HepG2 (cell line): Measurements from ENCODE around the gene EPHA4. TPM values are rescaled to one million over a fixed set of nuclear protein-coding genes. Genes with fewer than 3 reads are reported as not detected.

Experiments
- ATAC-seq: fragments of 200-7000 bp; cut with Tn5 transposase; 3 replicates; pipeline ENCODE4 v1.9.1; 2020; ENCODE audit warnings: mild to moderate bottlenecking, moderate library complexity
- BruUV-seq: library from RNA; stranded (reverse); fragments of 400-500 nt; replicated peaks from 2 replicates; lab custom pipeline; 2021; lab: Mats Ljungman, UMichigan
- CTCF ChIA-PET: fragments of 300-600 bp; formaldehyde crosslinking; extraction: SDS; loops from one replicate; lab custom pipeline; 2021; ENCODE audit warnings: low total read pairs, inconsistent platforms, low intra/inter-chr PET ratio; lab: Yijun Ruan, JAX
- POLR2A ChIA-PET: fragments of 350-600 bp; sonication (Branson Sonifier 250); formaldehyde crosslinking; loops from one replicate; lab custom pipeline; 2020; ENCODE audit warnings: antibody characterized with exemption, inconsistent platforms; lab: Yijun Ruan, JAX
- DNase-seq: peaks from one replicate; pipeline ENCODE4 v3.0.0-alpha.2; 2015; ENCODE audit warnings: low spot score
- FAIRE-seq: peaks from 3 replicates; lab custom pipeline; 2011; peaks lifted over from hg19 to GRCh38; lab: Jason Lieb, UNC
- H2AFZ ChIP-seq: one replicate; pipeline ENCODE4 v1.6.1; 2011; ENCODE audit warnings: low read length, inconsistent platforms
- H3K27ac ChIP-seq: fragments of 300-600 bp; 3 replicates; pipeline ENCODE4 v1.8.0; 2011; ENCODE audit warnings: mixed run types, mild to moderate bottlenecking, mixed read lengths, low read length, inconsistent platforms; ENCODE audit not compliant: insufficient read depth; ENCODE audit errors: extremely low read length
- H3K27me3 ChIP-seq, 2 experiments: fragments of 200-600 bp in 1 of 2; 2 replicates in 1 of 2; 3 replicates in 1 of 2; pipeline versions ENCODE4 v1.6.0 to v1.8.0; 2011; ENCODE audit warnings: low read length in 2 of 2, mild to moderate bottlenecking in 2 of 2, moderate library complexity in 2 of 2, inconsistent platforms in 1 of 2; ENCODE audit not compliant: insufficient read depth in 2 of 2, control insufficient read depth in 1 of 2
- H3K36me3 ChIP-seq, 2 experiments: fragments of 200-600 bp in 1 of 2; replicated peaks in 1 of 2; 2 replicates in 1 of 2; 3 replicates in 1 of 2; pipeline versions ENCODE4 v1.5.1 to v1.8.0; 2011; ENCODE audit warnings: low read length in 2 of 2, inconsistent platforms in 1 of 2; ENCODE audit not compliant: insufficient read depth in 2 of 2, control insufficient read depth in 1 of 2
- H3K4me1 ChIP-seq: 2 replicates; pipeline ENCODE4 v1.5.1; 2012; ENCODE audit warnings: low read length, inconsistent platforms; ENCODE audit not compliant: insufficient read depth
- H3K4me2 ChIP-seq: 2 replicates; pipeline ENCODE4 v1.6.0; 2011; ENCODE audit warnings: low read depth, low read length, inconsistent platforms
- H3K4me3 ChIP-seq, 3 experiments: fragments of 200-600 bp in 1 of 3; sonication (generic), shearing (Covaris generic) in 1 of 3; replicated peaks in 1 of 3; 2 replicates each; pipeline ENCODE4 v1.5.1; 2011 to 2016; ENCODE audit warnings: low read length in 3 of 3, inconsistent platforms in 2 of 3, low read depth in 2 of 3, mild to moderate bottlenecking in 2 of 3, control low read depth in 1 of 3, mixed read lengths in 1 of 3; ENCODE audit not compliant: insufficient read depth in 1 of 3
- H3K79me2 ChIP-seq: one replicate; pipeline ENCODE4 v1.6.1; 2011; ENCODE audit warnings: low read length, inconsistent platforms; ENCODE audit not compliant: insufficient read depth
- H3K9ac ChIP-seq: 2 replicates; pipeline ENCODE4 v1.6.0; 2011; ENCODE audit warnings: mild to moderate bottlenecking, low read depth, low read length, inconsistent platforms; ENCODE audit not compliant: insufficient read depth
- H3K9me3 ChIP-seq: 2 replicates; pipeline ENCODE4 v1.5.1; 2012; ENCODE audit warnings: mild to moderate bottlenecking, low read length
- H4K20me1 ChIP-seq: 2 replicates; pipeline ENCODE4 v1.6.0; 2011; ENCODE audit warnings: inconsistent platforms, mild to moderate bottlenecking, low read length, moderate library complexity; ENCODE audit not compliant: insufficient read depth
- ARID5B ChIP-seq: IDR thresholded peaks from 2 replicates; pipeline ENCODE4 v1.4.0; 2020; ENCODE audit warnings: mild to moderate bottlenecking, missing genetic modification reagents
- ATAD3A ChIP-seq: sonication (generic); formaldehyde crosslinking; IDR thresholded peaks from 2 replicates; pipeline ENCODE4 v1.4.0; 2020; ENCODE audit warnings: missing genetic modification reagents
- GTF3A ChIP-seq: sonication (generic); formaldehyde crosslinking; conservative IDR thresholded peaks from 2 replicates; pipeline ENCODE4 v1.4.0; 2020; ENCODE audit warnings: mild to moderate bottlenecking, missing genetic modification reagents
- KDM6A ChIP-seq: IDR thresholded peaks from 2 replicates; pipeline ENCODE4 v1.6.1; 2016; ENCODE audit warnings: low read depth
- NCOR1 ChIP-seq: fragments of 200-600 bp; sonication (generic); IDR thresholded peaks from 2 replicates; pipeline ENCODE4 v1.7.0; 2017; ENCODE audit warnings: antibody characterized with exemption, low read length, borderline replicate concordance
- NR2F6 ChIP-seq, 2 experiments: IDR thresholded peaks; 2 replicates each; pipeline ENCODE4 v1.6.1; 2016; ENCODE audit warnings: antibody characterized with exemption in 1 of 2, mild to moderate bottlenecking in 1 of 2
- PREB ChIP-seq: sonication (generic); formaldehyde crosslinking; IDR thresholded peaks from 2 replicates; pipeline ENCODE4 v1.4.0; 2020; ENCODE audit warnings: missing genetic modification reagents
- SMYD3 ChIP-seq: sonication (generic); formaldehyde crosslinking; IDR thresholded peaks from 2 replicates; pipeline ENCODE4 v1.8.1; 2023; ENCODE audit warnings: mild to moderate bottlenecking, missing genetic modification reagents
- ZNF530 ChIP-seq: sonication (generic); formaldehyde crosslinking; IDR thresholded peaks from 2 replicates; pipeline ENCODE4 v1.5.0; 2020; ENCODE audit warnings: low read depth, mild to moderate bottlenecking, missing genetic modification reagents
- ZNF639 ChIP-seq: conservative IDR thresholded peaks from 2 replicates; pipeline ENCODE4 v1.6.1; 2018; ENCODE audit warnings: missing genetic modification reagents
- ZNF776 ChIP-seq: sonication (generic); formaldehyde crosslinking; IDR thresholded peaks from 2 replicates; pipeline ENCODE4 v1.4.0; 2020; ENCODE audit warnings: mild to moderate bottlenecking, missing genetic modification reagents
- WGBS: methylation state at CpG from one replicate; pipeline ENCODE4 v1.1.6; 2017; ENCODE audit warnings: low lambda C conversion rate; 5-methylcytosine and 5-hydroxymethylcytosine counted together
- in situ Hi-C: cut with HindIII; loops from 2 replicates; pipeline ENCODE4 v1.10.0; 2017; ENCODE audit warnings: low pct_unique_long_range_greater_than_20kb; ENCODE audit not compliant: extremely low pct_ligation_motif_present
- intact Hi-C: fragments of 100-400 bp; cut with micrococcal nuclease; formaldehyde crosslinking; loops from one replicate; pipeline ENCODE4 v1.10.0; 2022; ENCODE audit not compliant: unreplicated experiment
- polyA plus RNA-seq, 8 experiments: library from polyadenylated mRNA; depleted of rRNA in 3 of 8; stranded (reverse) in 7 of 8; unstranded in 1 of 8; fragments of >200 nt; fragmentation: Illumina TruSeq in 4 of 8; extraction: Trizol in 4 of 8; gene quantifications; 2 replicates each; pipeline versions ENCODE4 v1.2.1 to v1.2.3, GENCODE V29; 2011 to 2016; ENCODE audit warnings: low read depth in 4 of 8, missing spikeins in 1 of 8, mixed read lengths in 1 of 8; ENCODE audit not compliant: insufficient read depth in 1 of 8
- total RNA-seq, 5 experiments: library from RNA; depleted of rRNA; stranded (reverse); fragments of >200 nt; fragmentation: Illumina TruSeq; extraction: Trizol; gene quantifications; 2 replicates each; pipeline ENCODE4 v1.2.3, GENCODE V29; 2016; ENCODE audit warnings: low read depth in 1 of 5

EPHA4 gene
- total and polyA plus RNA-seq, 2 of the 13 experiments (the other 11 are each of a cell fraction or from before 2014, with no cell fraction given) = not detected

DNA sequence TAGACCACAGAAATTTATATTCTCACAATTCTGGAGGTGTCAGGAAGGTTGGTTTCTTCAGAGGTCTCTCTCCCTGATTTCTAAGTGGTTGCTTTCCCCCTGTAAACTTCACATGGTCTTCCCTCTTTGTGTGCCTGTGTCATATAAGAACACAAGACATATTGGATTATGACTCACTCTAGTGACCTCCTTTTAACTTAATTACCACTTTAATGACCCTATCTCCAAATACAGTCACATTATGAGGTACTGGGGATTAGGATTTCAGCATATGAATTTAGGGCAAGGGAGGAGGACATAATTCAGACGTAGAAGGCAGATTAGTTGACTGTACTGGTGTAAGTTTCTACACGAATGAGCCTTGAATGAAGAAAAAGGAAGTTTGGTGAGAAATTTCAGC lies 38.2 kb upstream of the EPHA4 start:
- intact Hi-C loops (no loop called here), in situ Hi-C loops (no loop called here)
- ChIA-PET CTCF (no interaction called here), POLR2A (no interaction called here)
- H2AFZ ChIP-seq = no peak overlapping the region
- H3K9me3 ChIP-seq = no peaks in the 10 kb centered on the region
- H3K4me1 ChIP-seq = no peaks in the 10 kb centered on the region
- no peaks in the 10 kb centered on the region for H3K79me2 ChIP-seq
- 1% methylated on average over 2 of the region's 2 CpGs for WGBS
- H3K9ac ChIP-seq = no peak overlapping the region
- no peak for TF ChIP-seq SMYD3 (CRISPR knock-in tag)
- TF ChIP-seq NCOR1 = no peak
- no peak for TF ChIP-seq NR2F6 (IDR thresholded peaks at IDR 0.05)
- no peak for TF ChIP-seq NR2F6 (CRISPR knock-in tag; IDR thresholded peaks at IDR 0.05)
- TF ChIP-seq ZNF776 (CRISPR knock-in tag) = no peak
- no peak for TF ChIP-seq PREB
- no peak for TF ChIP-seq ZNF639
- no peak for TF ChIP-seq ATAD3A
- TF ChIP-seq GTF3A (CRISPR knock-in tag) = no peak
- TF ChIP-seq KDM6A = no peak
- no peak for TF ChIP-seq ARID5B (CRISPR knock-in tag)
- TF ChIP-seq ZNF530 = no peak
- no peak overlapping the region for H3K27ac ChIP-seq
- no peak for FAIRE-seq
- no peak for DNase-seq
- no peaks in the 10 kb centered on the region for H3K27me3 ChIP-seq
- BruUV-seq = no TSS peak
- H3K4me3 ChIP-seq = no peak overlapping the region
- no peak for ATAC-seq
- no peaks in the 10 kb centered on the region for H3K36me3 ChIP-seq
- no peaks in the 10 kb centered on the region for H4K20me1 ChIP-seq
- no peak overlapping the region for H3K4me2 ChIP-seq
